Retina (tissue), 1 donor: ENCODE data around the gene ARGLU1.
"Not testable (repeated sequence)": the region's sequence is repeated elsewhere in the genome, so short reads cannot be mapped to it uniquely, and the experiment has no call there.

ENCODE experiments used
- DNase-seq: peaks from one replicate; pipeline ENCODE4 v3.0.0-alpha.2; 2016

ARGLU1 gene, protein sequence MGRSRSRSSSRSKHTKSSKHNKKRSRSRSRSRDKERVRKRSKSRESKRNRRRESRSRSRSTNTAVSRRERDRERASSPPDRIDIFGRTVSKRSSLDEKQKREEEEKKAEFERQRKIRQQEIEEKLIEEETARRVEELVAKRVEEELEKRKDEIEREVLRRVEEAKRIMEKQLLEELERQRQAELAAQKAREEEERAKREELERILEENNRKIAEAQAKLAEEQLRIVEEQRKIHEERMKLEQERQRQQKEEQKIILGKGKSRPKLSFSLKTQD

DNA sequence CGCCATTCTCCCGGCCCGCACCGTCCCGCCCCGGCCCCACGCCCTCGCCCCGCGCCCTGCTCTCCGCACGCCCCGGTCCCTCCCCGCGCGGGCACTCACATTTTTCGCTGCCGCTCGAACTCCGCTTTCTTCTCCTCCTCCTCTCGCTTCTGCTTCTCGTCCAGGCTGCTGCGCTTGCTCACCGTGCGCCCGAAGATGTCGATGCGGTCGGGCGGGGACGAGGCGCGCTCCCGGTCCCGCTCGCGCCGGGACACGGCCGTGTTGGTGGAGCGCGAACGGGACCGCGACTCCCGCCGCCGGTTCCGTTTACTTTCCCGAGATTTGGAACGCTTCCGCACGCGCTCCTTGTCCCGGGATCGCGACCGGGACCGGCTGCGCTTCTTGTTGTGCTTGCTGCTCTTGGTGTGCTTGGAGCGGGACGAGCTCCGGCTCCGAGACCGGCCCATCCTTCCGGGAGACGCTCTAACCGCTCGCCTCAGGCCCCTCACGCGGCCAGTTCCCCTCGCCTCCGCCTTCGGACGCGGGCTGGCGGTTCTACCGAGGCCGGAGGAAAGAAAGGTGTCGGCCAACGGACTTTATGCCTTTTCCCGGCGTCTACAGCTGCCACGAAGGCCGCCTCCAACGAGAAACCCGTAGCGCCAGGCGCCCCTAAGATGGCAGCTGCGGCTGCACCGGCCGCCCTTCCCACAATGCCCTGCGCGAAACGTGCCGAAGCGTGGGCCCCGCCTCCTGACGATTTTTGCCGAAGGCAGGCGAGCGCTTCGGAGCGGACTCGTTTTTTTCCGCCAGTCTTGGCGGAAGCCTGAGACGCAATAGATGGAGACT is at the start of gene ARGLU1:
ARGLU1 (minus strand) TSS at position 664 of the 825 bp plus-strand sequence; CDS start at position 446, 218 bp downstream.
- DNase-seq, result peak; percentile 99

DNA sequence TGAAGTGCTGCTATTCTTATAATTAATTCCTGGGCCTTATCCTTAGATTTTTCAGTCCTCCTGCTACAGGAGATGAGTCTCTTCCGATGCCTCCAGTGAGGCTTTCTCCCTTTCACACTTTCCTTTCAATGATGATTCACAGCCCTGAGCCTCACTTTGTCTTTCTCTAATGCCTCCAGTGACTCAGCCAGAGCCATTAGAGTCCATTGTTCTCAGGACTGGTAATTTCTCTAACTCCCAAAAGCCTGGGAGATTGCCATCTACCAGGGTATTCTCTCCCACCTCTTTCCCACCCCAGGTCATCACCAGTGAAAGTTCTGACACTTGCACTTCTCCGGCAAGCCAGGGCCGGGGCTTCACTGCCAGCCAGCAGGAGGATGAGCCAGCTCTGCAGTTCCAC is 49.6 kb upstream of the ARGLU1 start:
- DNase-seq, result no peak

DNA sequence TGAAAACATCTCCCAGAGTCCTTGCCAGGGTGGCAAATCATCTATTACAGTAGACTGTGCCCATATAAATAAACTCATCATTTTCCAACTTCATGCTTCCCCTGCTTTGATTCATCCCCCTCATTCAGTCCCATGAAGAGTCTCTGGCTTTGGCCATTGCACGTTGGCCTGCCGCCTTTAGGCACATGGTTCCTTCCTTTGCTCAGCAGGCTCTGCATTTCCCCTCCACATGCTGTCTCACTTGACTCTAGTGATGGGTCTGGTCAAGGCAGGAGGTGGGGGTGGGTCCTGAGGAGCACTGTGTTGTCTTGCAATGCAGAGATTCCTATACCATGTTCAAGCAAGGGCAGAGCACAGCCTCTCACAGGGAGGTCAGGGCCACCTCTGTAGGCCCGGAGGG is 48.8 kb upstream of the ARGLU1 start:
- no peak for DNase-seq

DNA sequence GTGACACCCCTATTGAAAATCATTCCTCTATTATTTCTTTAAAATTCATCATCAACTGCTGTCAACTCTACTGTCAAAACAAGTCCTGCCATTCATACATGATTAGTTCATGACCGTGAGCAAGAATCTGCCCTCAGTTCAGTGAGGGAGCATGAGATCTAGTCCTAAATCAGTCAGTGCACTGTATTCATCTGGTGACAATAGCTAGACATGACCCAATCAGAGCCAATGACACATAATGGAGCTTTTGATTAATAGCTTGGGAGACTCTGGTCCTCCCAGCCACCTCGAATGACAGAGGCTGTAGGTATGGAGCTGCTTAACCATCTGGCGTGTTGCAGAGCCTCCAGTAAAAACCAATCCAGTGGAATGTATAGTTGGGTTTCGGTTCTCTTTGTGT is 46.9 kb upstream of the ARGLU1 start:
- DNase-seq, result peak; percentile 39

DNA sequence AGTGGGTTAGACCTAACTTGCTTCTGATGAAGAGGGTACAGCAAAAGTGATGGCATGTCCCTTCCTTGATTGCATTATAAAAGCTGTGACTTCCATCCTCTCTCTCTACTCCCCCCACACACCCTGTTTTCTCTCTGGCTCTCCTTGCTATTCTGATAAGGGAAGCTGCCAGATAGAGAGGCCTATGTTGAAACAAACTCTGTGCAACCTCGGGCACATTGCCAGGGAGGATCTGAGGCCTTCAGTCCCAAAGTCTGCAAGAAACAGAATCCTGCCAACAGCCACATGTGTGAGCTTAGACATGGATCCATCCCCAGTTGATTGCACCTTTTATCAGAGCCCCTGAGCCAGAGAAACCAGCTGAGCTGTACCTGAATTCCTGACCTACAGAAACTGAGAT is 44.8 kb upstream of the ARGLU1 start:
- no peak for DNase-seq

DNA sequence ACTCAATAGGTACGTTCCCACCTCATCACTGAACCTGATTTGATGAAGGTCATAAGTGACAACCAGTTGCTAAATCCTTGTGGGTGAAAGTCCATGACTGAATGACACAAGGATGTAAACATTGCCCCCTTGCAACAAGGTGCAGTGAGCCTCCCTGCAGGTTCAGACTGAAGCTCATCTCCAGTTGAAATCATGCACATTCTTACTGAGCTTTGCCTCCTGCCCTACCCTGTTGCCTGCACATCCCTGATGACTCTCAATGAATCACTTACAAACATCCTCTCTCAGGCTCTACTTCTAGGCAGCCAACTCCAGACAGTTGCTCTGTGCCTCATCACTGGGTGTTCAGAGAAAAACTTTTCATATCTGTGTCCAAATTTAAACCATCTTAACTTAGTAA is 42.5 kb upstream of the ARGLU1 start:
- DNase-seq, result no peak

DNA sequence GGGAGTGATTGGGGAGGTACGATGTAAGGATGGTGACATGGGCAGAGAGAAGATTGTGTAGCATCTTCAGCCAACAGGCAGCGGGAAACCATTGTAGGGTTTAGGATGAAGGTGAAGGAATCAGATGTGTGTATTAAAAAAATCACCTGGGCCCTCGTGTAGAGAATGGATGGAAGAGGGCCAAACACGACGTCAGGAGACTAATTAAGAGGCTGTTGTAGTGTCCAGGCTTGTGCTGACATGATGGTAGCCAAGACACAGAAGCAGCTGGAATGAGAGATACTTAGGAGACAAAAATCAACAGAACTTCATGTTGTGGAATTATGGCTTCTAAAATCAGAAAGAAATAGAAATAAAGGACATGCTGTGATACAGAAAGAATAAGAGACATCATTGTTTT is 41.2 kb upstream of the ARGLU1 start:
- DNase-seq, result no peak

DNA sequence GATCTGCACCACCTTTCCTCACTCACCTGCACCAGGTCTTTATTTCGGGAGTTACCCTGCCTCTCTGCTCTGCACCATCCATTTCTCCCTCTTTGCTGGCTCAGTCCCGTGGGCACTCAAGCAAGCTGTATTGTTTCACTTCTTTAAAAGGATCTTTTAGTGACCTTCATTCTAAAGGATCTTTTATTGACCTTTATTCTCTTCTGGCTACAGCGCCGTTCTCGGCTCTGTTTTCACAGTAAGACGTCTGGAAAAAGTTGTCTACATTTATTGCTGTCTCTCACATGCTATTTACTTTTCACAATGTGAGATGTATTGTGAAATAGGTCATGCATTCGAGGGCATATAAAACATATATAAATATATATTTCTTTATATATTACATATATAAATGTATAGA is 35.6 kb upstream of the ARGLU1 start:
- DNase-seq, result no peak

DNA sequence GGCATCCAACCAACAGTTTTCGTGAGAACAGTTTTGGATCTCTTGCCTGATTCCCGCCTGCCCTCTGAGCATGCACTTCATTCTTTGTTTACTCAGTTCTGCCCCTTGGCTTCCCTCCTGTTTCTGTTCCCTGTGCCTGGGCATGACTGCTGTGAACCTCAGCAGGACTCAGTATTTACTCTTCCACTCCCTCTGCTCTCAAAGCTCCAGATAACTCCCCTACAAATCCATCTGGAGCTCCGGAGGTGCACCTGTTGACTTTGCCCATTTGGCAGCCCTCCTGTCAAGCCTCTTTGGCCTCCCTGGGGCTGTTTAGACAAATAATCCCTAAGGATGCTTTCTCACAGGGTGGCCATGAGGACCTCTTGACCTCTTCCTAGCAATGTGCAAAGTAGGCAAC is 34.2 kb upstream of the ARGLU1 start:
- DNase-seq, result no peak

DNA sequence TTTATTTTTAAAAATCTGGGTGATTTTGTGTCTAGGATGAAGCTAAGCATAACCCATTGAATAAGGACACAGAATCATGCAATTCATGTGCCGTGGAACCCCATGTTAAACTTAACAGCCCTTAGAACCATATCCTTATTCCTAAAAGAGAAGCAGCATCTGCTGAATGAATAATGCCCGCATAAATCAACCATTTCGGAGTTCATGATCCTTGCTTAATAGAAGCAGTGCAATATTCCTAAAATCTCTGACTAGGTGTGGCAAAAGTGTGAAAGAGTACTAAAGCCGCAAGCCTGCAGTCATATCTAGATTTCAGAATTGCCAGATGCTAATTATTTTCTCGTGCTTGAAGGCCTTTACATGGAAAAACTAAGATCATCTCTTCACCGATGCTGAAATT is 33.6 kb upstream of the ARGLU1 start:
- no peak for DNase-seq

DNA sequence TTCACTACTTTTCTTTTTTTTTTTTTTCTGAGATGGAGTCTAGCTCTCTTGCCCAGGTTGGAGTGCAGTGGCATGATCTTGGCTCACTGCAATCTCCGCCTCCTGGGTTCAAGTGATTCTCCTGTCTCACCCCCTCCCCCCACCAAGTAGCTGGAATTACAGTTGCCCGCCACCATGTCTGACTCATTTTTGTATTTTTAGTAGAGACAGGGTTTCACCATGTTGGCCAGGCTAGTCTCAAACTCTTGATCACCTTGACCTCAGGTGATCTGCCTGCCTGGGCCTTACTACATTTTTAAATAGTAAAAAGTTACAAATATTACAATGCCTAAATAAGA is 32.8 kb upstream of the ARGLU1 start:
- not testable (repeated sequence) for DNase-seq

DNA sequence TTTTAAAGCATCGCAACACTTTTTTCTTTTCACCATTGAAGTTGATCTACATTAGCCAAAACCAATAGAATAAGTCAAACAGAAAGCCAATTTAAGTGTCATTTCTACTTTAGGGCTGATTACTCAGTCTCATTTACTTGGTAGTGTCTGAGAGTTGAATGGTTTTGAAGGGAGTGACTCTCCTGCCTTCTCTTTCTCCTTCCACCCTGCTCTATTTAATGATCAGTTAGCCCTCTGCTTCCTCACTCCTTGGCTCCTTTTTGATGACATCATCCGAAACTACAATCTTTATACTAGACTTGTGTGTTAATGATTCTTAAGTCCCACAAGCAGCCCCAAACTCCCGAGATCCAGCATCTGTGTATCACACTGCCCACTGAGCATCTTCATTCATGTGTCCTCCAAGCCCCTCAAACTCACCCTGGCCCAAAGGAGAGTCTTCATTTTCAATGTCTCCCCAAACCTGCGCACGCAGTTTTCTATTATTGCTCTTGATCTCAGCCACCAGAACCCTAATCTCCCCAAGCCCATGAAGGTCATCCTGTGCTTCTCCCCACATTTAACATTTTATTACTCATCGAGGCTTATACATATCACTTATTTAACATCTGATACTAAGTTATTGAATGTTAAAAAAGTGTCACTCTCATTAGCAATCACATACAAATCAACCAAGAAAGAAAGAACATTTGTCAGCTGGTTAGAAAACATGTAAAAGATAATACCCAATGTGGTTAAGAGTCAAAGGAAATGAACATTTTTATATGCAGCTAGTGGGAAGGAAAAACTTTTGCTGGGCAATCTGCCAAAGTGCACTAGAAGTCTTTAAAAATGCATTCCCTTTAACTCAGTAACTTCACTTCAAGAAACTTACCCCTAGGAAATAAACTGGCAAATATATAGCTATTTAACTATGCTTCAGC is 32.2 kb upstream of the ARGLU1 start:
- DNase-seq, result no peak

DNA sequence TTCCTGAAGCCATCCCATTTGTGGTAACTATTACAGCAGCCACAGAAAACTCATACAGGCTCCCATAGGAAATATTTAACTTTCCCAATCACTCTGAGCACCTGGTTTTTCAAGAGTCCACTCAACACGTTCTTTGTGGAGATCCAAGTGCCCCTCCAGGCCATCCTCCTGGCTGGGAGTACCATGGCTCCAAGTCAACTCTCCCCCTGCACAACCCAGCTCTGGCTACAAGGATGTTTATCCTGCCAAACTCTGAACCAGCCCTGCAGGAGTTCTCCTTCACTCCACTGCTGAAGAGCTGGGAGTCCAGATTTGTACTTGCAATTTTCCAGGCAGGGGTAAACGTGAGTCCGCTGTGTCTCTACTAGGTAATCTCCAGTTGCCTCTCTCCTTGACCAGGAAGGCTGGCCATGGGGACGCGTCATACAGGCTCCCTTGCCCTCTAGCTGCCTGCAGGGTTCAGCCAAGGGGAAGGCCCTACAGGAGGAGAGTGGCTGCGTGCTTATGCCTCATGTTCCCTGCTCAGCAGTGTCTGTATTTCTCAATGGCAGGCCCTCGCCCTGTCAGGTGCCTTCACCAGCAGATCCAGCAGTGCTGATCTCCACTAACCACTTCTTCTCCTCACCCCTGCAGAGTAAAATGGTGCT is 29.9 kb upstream of the ARGLU1 start:
- no peak for DNase-seq

DNA sequence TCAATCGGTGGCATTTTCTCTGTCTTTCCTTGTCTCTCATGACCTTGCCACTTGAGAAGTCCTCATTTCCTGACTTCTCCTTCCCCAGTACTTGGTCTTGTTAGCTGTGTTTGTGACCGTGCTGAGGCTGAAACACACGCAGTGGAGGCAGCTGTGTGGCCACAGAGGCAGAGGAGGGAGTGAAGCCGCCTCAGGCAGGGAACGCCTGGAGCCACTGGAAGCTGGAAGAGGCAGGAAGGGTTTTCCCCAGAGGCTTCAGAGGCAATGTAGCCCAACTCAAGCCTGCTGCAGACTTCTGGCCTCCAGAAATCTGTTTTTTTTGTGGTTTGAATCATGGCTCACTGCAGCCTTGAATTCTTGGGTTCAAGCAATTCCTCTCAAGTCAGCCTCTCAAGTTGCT is 29.2 kb upstream of the ARGLU1 start:
- DNase-seq, result no peak

DNA sequence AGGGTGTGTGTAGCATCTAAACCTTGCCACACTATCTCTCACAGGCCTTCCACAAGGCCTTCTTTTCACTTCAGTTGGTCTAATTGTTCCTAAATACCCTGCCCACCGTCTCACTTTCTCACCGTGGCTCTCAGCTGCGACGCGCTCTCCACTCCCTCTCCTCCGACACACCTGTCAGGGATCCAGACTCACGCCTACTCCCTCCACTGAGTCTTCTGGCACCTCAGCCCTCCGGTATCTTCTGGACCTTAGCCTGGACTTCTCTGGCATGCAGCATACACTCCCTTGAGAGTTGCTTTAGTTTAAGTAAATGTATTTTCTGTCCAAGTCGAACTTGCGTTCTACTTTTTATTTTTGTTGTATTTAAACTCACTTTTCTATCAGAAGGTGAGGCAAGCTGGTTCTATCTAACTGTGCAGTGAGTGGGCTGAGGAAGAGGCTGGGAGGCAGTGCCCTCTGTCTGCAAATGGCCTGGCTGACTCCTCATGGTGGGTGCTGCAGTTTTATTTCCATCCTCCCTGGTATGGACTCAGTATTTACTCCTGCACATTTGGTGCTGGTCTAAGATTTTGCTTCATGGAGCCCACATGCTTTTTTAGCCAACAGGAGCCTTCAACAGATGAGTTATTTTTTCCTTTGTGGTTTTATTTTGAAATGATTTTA is 28.5 kb upstream of the ARGLU1 start:
- DNase-seq, result no peak

DNA sequence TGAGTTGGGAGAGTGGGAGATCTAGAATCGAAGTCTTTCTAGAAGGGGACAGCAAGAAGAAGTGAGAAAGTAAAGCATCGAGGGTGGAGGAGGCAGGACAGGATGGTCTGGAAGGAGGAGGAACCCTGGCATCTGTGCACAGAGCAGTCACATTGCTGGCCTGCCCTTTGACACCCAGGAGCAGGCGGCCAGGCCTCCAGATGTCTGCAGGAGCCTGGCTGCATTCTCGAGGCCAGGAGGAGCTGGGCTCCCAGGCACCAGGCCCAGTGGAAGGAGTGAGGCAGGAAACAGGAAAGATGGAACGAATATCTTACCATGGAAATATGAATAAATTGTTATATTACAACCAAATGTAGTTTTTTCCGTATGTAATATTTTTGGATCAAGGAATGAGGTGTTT is 27.7 kb upstream of the ARGLU1 start:
- no peak for DNase-seq

DNA sequence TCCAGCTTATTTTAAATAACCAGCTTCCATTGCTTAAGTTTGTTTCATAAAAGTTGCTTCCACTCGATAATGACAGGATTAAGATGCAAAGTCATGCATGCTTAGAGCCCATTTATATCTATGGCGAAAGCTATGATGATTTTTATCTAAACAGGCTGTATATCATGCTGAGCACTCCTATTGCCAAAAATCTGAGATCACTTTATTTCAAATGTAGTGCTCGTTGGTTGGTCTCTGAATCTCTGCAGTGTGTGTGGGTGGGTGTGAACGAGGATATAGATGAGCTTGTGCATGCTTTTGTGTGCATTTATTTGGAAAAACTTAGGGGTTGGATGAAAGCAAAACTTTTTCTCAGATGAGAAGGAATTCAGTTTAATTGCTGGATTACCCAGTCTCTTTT is 27.0 kb upstream of the ARGLU1 start:
- DNase-seq, result no peak

DNA sequence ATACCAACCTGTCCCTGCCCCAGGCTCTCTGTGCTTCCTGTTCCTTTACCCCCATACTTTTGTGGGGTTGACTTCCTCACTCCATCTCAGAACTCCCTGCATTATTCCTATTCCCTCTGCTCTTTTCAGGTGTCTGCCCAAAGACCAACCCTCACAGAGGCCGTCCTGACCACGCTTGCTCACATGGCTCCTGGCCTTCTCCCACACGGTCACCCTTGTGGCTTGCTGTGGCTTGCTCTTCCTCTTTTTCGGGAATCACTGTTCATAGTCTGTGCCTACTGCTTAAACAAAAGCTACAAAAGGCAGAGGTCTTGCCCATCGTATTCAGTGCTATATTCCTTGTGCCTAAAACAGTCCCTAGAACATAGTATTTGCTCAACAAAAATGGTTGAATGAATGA is 25.2 kb upstream of the ARGLU1 start:
- DNase-seq, result no peak

DNA sequence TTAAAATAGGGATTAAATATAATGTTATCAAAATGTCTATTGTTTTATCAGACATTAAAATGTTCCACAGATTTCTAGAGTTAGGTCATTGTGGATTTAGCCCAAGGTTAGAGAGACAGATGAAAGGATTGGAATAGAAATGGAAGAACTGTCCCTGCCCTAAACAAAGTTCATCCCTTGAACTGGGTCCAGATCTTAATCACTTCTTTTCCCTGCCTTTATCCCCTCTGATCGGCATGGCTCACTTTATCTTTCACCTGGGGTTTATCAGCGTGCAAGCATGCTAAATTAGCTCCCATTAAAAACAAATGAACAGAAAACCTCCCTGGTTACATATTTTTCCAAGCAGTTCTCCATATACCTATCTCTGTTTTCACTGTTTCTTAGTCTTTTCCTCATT is 23.4 kb upstream of the ARGLU1 start:
- DNase-seq, result no peak

DNA sequence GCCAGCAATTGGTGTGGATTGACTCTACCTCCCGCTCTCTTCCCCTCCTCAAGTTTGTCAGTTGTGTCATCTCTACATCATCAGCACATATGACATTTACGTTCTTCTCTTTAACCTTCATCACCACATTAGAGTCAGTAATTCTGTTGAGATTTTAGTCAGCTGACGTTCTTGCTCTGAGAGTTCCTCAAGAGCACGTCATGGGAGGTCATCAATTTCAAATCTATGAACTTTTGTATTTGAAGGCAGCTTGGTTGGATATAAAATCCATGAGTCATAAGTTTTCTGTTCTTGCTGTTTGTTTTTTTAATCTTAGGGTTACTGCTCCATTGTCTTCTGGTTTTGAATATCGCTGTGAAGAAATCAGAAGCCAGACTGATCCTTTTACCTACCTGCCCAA is 21.8 kb upstream of the ARGLU1 start:
- no peak for DNase-seq

DNA sequence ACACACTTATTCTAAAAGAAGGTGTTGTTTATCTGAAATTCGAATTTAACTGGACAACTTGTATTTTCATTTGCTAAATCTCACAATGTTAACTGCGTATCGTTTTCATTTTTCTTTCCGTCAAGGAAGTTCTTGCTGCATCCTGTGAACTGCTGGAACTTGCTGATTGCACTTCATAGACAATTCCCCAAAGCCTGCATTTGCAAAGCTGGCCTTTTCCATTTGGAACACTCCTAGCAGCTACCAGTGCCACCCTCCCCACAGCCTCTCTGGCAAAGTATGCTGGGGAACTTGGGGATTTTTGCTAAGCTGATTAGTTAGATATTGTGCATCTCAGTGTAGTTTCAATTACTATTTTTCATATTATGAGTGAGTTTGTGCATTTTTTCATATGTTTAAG is 20.4 kb upstream of the ARGLU1 start:
- DNase-seq, result no peak

DNA sequence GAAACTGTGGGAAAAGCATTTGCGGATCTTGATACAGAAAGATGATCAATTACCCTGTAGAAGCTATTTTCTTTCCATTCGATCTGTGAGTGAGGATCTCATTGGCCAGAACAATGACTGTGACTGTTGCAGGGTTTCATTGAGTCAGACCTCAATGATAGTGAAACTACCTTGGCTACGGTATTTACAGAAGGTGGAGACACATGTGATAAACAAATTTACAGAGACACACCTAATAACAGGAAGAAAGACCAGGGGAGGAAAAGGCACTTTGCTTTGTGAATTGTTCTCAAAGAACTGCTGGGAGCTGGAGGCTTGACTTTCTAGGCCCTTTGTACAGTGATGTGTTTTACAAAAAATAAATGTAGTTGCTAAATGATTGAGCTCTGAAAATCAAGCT is 19.9 kb upstream of the ARGLU1 start:
- DNase-seq, result no peak
